IMR-90 (cell line): Measurements from ENCODE around the gene ADAMTS16. TPM values are rescaled to one million over a fixed set of nuclear protein-coding genes. Genes with fewer than 3 reads are reported as not detected.

ENCODE experiments used
- ATAC-seq: fragments of 200-7000 bp; cut with Tn5 transposase; 2 replicates; pipeline ENCODE4 v1.9.1; 2020; ENCODE audit warnings: low read depth, mild to moderate bottlenecking, moderate library complexity
- BruUV-seq: library from RNA; stranded (reverse); fragments of 400-500 nt; replicated peaks from 2 replicates; lab custom pipeline; 2021; lab: Mats Ljungman, UMichigan
- CTCF ChIA-PET: fragments of 300-600 bp; formaldehyde crosslinking; extraction: SDS; loops from one replicate; lab custom pipeline; 2021; ENCODE audit warnings: antibody characterized with exemption; lab: Yijun Ruan, JAX
- POLR2A ChIA-PET: fragments of 300-600 bp; sonication (Branson Sonifier 250); formaldehyde crosslinking; loops from one replicate; lab custom pipeline; 2022; ENCODE audit warnings: antibody characterized with exemption; ENCODE audit not compliant: unreplicated experiment; lab: Charles Lee
- DNase-seq: peaks from one replicate; pipeline ENCODE4 v3.0.0; 2013
- H2AFZ ChIP-seq: replicated peaks from 2 replicates; pipeline ENCODE3; 2013; ENCODE audit warnings: low read length, mild to moderate bottlenecking; ENCODE audit not compliant: poor library complexity
- H2AK5ac ChIP-seq: 2 replicates; pipeline ENCODE4 v1.6.1; 2013; ENCODE audit warnings: low read depth, low read length, inconsistent platforms
- H2AK9ac ChIP-seq: replicated peaks from 2 replicates; pipeline ENCODE3; 2013; ENCODE audit warnings: mild to moderate bottlenecking, low read depth, low read length, moderate library complexity; ENCODE audit not compliant: poor library complexity
- H2BK120ac ChIP-seq: 2 replicates; pipeline ENCODE4 v1.6.1; 2013; ENCODE audit warnings: low read depth, low read length, inconsistent platforms
- H2BK15ac ChIP-seq: 3 replicates; pipeline ENCODE4 v1.6.1; 2013; ENCODE audit warnings: low read depth, low read length, inconsistent platforms
- H2BK20ac ChIP-seq: 2 replicates; pipeline ENCODE4 v1.6.1; 2013; ENCODE audit warnings: low read depth, mild to moderate bottlenecking, inconsistent platforms, low read length, moderate library complexity
- H2BK5ac ChIP-seq: 2 replicates; pipeline ENCODE4 v1.6.1; 2013; ENCODE audit warnings: mild to moderate bottlenecking, low read depth, low read length, inconsistent platforms; ENCODE audit not compliant: poor library complexity, severe bottlenecking
- H3K14ac ChIP-seq: replicated peaks from 2 replicates; pipeline ENCODE4 v1.6.1; 2013; ENCODE audit warnings: low read depth, low read length, inconsistent platforms
- H3K18ac ChIP-seq: 2 replicates; pipeline ENCODE4 v1.6.1; 2013; ENCODE audit warnings: low read depth, low read length, control low read depth
- H3K23ac ChIP-seq: 2 replicates; pipeline ENCODE4 v1.6.1; 2013; ENCODE audit warnings: low read depth, low read length, inconsistent platforms
- H3K27ac ChIP-seq: 2 replicates; pipeline ENCODE4 v1.5.1; 2013; ENCODE audit warnings: mild to moderate bottlenecking, control low read depth, low read length; ENCODE audit not compliant: insufficient read depth
- H3K27me3 ChIP-seq: 2 replicates; pipeline ENCODE4 v1.6.1; 2013; ENCODE audit warnings: low read length; ENCODE audit not compliant: control insufficient read depth, insufficient read depth
- H3K36me3 ChIP-seq: 2 replicates; pipeline ENCODE4 v1.6.1; 2013; ENCODE audit warnings: low read length, mixed read lengths; ENCODE audit not compliant: control insufficient read depth, insufficient read depth
- H3K4ac ChIP-seq: 2 replicates; pipeline ENCODE4 v1.6.1; 2013; ENCODE audit warnings: low read depth, low read length, inconsistent platforms
- H3K4me1 ChIP-seq: 2 replicates; pipeline ENCODE4 v1.6.1; 2013; ENCODE audit warnings: low read length, mixed read lengths; ENCODE audit not compliant: control insufficient read depth, insufficient read depth
- H3K4me2 ChIP-seq: 2 replicates; pipeline ENCODE4 v1.6.1; 2013; ENCODE audit warnings: low read depth, mild to moderate bottlenecking, control low read depth, low read length, moderate library complexity
- H3K4me3 ChIP-seq: 2 replicates; pipeline ENCODE4 v1.5.1; 2013; ENCODE audit warnings: low read depth, mild to moderate bottlenecking, control low read depth, low read length, moderate library complexity; ENCODE audit not compliant: insufficient read depth
- H3K56ac ChIP-seq: 2 replicates; pipeline ENCODE4 v1.6.1; 2013; ENCODE audit warnings: low read length, inconsistent platforms; ENCODE audit not compliant: insufficient read depth; ENCODE audit errors: extremely low read depth
- H3K79me1 ChIP-seq, 2 experiments: 2 replicates each; pipeline ENCODE4 v1.6.1; 2013; ENCODE audit warnings: low read length in 2 of 2, inconsistent platforms in 1 of 2, low read depth in 1 of 2
- H3K9ac ChIP-seq: 2 replicates; pipeline ENCODE4 v1.6.1; 2013; ENCODE audit warnings: low read depth, low read length, control low read depth
- H3K9me1 ChIP-seq: 2 replicates; pipeline ENCODE4 v1.6.1; 2013; ENCODE audit warnings: low read length, inconsistent platforms; ENCODE audit not compliant: insufficient read depth
- H3K9me3 ChIP-seq: 2 replicates; pipeline ENCODE4 v1.6.1; 2013; ENCODE audit warnings: low read length; ENCODE audit not compliant: control insufficient read depth, insufficient read depth
- H4K20me1 ChIP-seq: 2 replicates; pipeline ENCODE4 v1.6.1; 2013; ENCODE audit warnings: low read length, inconsistent platforms; ENCODE audit not compliant: insufficient read depth
- H4K5ac ChIP-seq: 2 replicates; pipeline ENCODE4 v1.6.1; 2013; ENCODE audit warnings: mild to moderate bottlenecking, low read depth, low read length, control low read depth
- H4K8ac ChIP-seq, 2 experiments: 2 replicates each; pipeline ENCODE4 v1.6.1; 2013; ENCODE audit warnings: low read depth in 2 of 2, low read length in 2 of 2, control low read depth in 1 of 2, inconsistent platforms in 1 of 2
- H4K91ac ChIP-seq: 2 replicates; pipeline ENCODE4 v1.6.1; 2013; ENCODE audit warnings: low read depth, low read length, inconsistent platforms; ENCODE audit not compliant: insufficient read depth
- BHLHE40 ChIP-seq: fragments of 150-350 bp; IDR thresholded peaks from 2 replicates; pipeline ENCODE4 v1.6.1; 2016; ENCODE audit warnings: mild to moderate bottlenecking, low read depth, low read length
- CEBPB ChIP-seq: IDR thresholded peaks from 2 replicates; pipeline ENCODE4 v1.6.1; 2012; ENCODE audit warnings: low read depth, low read length, improper control_type of control experiment
- FOS ChIP-seq: fragments of 150-350 bp; IDR thresholded peaks from 2 replicates; pipeline ENCODE4 v1.6.1; 2016; ENCODE audit warnings: low read depth, low read length
- MAFK ChIP-seq: IDR thresholded peaks from 2 replicates; pipeline ENCODE4 v1.6.1; 2012; ENCODE audit warnings: low read depth, low read length, improper control_type of control experiment
- MAZ ChIP-seq: IDR thresholded peaks from 2 replicates; pipeline ENCODE4 v1.6.1; 2012; ENCODE audit warnings: low read depth, mild to moderate bottlenecking, low read length, improper control_type of control experiment, moderate library complexity, borderline replicate concordance
- NFE2L2 ChIP-seq: fragments of 150-350 bp; IDR thresholded peaks from 2 replicates; pipeline ENCODE4 v1.6.1; 2016; ENCODE audit warnings: low read depth, mild to moderate bottlenecking, low read length
- POLR2A ChIP-seq: IDR thresholded peaks from 2 replicates; pipeline ENCODE4 v1.6.1; 2012; ENCODE audit warnings: mild to moderate bottlenecking, low read depth, low read length
- RAD21 ChIP-seq: IDR thresholded peaks from 2 replicates; pipeline ENCODE4 v1.6.1; 2012; ENCODE audit warnings: low read length, improper control_type of control experiment
- RCOR1 ChIP-seq: IDR thresholded peaks from 2 replicates; pipeline ENCODE4 v1.6.1; 2012; ENCODE audit warnings: mild to moderate bottlenecking, low read length, improper control_type of control experiment; ENCODE audit not compliant: insufficient replicate concordance
- RFX5 ChIP-seq: IDR thresholded peaks from 2 replicates; pipeline ENCODE4 v1.8.0; 2012; ENCODE audit warnings: low read depth, mild to moderate bottlenecking, low read length, moderate library complexity
- WGBS, 2 experiments: methylation state at CpG; one replicate each; pipeline versions ENCODE4 v1.1.5 to v1.1.7; 2013; ENCODE audit warnings: missing lambda C conversion rate in 2 of 2; ENCODE audit not compliant: insufficient read length in 1 of 2; ENCODE audit errors: extremely low coverage in 2 of 2; 5-methylcytosine and 5-hydroxymethylcytosine counted together
- dilution Hi-C: fragments of 300-500 bp; cut with HindIII; formaldehyde crosslinking; loops from one replicate; pipeline ENCODE4 v1.14.3; 2018; ENCODE audit warnings: low sequenced_read_pairs; ENCODE audit not compliant: unreplicated experiment
- in situ Hi-C: fragments of 300-500 bp; cut with MboI; formaldehyde crosslinking; loops from 3 replicates; pipeline ENCODE4 v1.14.3; 2019; ENCODE audit warnings: low sequenced_read_pairs, inconsistent platforms, mixed read lengths
- intact Hi-C: fragments of 100-400 bp; cut with micrococcal nuclease; formaldehyde crosslinking; loops from 2 replicates; pipeline ENCODE4 v1.10.0; 2022
- polyA plus RNA-seq, 3 experiments: library from polyadenylated mRNA; depleted of rRNA; stranded (reverse); fragments of >200 nt; gene quantifications; 2 replicates each; pipeline ENCODE4 v1.2.3, GENCODE V29; 2012; ENCODE audit warnings: low replicate concordance in 1 of 3
- total RNA-seq: library from RNA; depleted of rRNA; stranded (reverse); fragments of >200 nt; gene quantifications from 2 replicates; pipeline ENCODE4 v1.2.3, GENCODE V29; 2012
- TF ChIP-seq, protein P1 (sequence below): fragments of 150-350 bp; IDR thresholded peaks from 2 replicates; pipeline ENCODE4 v1.6.1; 2017; ENCODE audit warnings: mild to moderate bottlenecking, antibody characterized with exemption, low read length, low read depth
- TF ChIP-seq, protein P2 (sequence below): conservative IDR thresholded peaks from 2 replicates; pipeline ENCODE4 v1.5.1; 2012; ENCODE audit warnings: mild to moderate bottlenecking, low read depth, low read length, improper control_type of control experiment

The ADAMTS16 gene
- total and polyA plus RNA-seq, 2 of the 4 experiments (the other 2 are of a cell fraction) = 0.09 to 0.18 TPM

DNA sequence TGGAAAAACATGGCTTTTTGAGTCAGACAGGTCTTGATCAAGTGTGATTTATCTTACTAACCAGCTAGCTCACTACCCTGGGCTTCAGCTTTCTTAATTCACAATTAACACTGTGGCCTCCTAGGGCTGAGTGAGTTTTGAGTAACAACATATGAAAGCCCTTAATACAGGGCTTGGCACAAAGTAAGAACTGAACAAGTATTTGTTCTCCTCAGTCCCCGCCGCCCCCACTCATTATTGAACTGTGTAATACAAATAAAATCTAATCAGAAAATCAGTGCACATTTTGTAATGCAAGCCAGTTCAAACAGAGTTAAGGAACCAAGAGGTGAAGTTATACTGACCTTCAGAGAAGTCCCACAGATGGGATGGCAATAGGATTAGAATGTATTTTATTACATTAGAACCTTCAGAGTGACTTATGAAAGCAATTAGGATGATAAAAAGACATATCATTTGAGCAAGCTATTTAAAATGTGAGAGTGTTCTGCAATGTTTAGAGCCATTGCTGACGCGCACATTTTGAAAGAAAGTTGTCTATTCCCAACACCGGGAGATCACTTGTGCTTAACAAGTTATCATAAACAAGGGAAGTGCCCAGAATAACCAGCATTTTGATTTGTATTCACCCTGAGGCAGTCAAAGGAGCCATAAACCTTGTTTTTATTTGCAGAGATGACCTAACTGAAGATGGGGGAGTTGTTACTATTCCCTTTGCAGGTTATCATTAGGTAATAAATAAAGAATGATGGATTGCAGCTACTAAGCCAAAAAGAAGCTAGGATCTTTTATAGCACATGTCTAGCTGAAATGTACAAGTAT, 19.4 kb downstream of the ADAMTS16 start:
- in situ Hi-C loops (no loop called here), intact Hi-C loops (no loop called here), dilution Hi-C loops (no loop called here)
- no peak overlapping the region for H3K18ac ChIP-seq
- H2AK5ac ChIP-seq = no peak overlapping the region
- no peak for ATAC-seq
- TF ChIP-seq CEBPB (no peak), MAZ (no peak), NFE2L2 (no peak), RCOR1 (no peak), MAFK (no peak), POLR2A (no peak), FOS (no peak), RFX5 (no peak), BHLHE40 (no peak), RAD21 (no peak)
- TF ChIP-seq, protein P1, sequence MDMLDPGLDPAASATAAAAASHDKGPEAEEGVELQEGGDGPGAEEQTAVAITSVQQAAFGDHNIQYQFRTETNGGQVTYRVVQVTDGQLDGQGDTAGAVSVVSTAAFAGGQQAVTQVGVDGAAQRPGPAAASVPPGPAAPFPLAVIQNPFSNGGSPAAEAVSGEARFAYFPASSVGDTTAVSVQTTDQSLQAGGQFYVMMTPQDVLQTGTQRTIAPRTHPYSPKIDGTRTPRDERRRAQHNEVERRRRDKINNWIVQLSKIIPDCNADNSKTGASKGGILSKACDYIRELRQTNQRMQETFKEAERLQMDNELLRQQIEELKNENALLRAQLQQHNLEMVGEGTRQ = no peak
- TF ChIP-seq, protein P2, sequence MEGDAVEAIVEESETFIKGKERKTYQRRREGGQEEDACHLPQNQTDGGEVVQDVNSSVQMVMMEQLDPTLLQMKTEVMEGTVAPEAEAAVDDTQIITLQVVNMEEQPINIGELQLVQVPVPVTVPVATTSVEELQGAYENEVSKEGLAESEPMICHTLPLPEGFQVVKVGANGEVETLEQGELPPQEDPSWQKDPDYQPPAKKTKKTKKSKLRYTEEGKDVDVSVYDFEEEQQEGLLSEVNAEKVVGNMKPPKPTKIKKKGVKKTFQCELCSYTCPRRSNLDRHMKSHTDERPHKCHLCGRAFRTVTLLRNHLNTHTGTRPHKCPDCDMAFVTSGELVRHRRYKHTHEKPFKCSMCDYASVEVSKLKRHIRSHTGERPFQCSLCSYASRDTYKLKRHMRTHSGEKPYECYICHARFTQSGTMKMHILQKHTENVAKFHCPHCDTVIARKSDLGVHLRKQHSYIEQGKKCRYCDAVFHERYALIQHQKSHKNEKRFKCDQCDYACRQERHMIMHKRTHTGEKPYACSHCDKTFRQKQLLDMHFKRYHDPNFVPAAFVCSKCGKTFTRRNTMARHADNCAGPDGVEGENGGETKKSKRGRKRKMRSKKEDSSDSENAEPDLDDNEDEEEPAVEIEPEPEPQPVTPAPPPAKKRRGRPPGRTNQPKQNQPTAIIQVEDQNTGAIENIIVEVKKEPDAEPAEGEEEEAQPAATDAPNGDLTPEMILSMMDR = no peak
- H2AK9ac ChIP-seq = no peak overlapping the region
- 40% methylated on average over 1 of the region's 5 CpGs; no CpG with 5 or more reads in 1 of the 2 experiments for WGBS, 2 experiments
- H2BK120ac ChIP-seq = no peak overlapping the region
- H2BK15ac ChIP-seq = no peak overlapping the region
- H3K27ac ChIP-seq = no peak overlapping the region
- H4K8ac ChIP-seq = no peak overlapping the region
- H3K9ac ChIP-seq = no peak overlapping the region
- H3K4me3 ChIP-seq = no peak overlapping the region
- no peaks in the 10 kb centered on the region for H3K36me3 ChIP-seq
- H3K4me2 ChIP-seq = no peak overlapping the region
- no peaks in the 10 kb centered on the region for H3K9me1 ChIP-seq
- no peak overlapping the region for H3K4ac ChIP-seq
- no peak overlapping the region for H4K91ac ChIP-seq
- no peak overlapping the region for H2BK5ac ChIP-seq
- H4K5ac ChIP-seq = no peak overlapping the region
- H3K4me1 ChIP-seq = no peaks in the 10 kb centered on the region
- no peaks in the 10 kb centered on the region for H3K27me3 ChIP-seq
- peaks cover 9% of the 10 kb centered on the region for H3K9me3 ChIP-seq
- no peak overlapping the region for H3K56ac ChIP-seq
- no peaks in the 10 kb centered on the region for H3K79me1 ChIP-seq
- H2AFZ ChIP-seq = no peak overlapping the region
- CTCF ChIA-PET = no interaction called here
- H3K14ac ChIP-seq = no peak overlapping the region
- H4K20me1 ChIP-seq = no peaks in the 10 kb centered on the region
- DNase-seq = no peak
- no peak overlapping the region for H2BK20ac ChIP-seq
- POLR2A ChIA-PET = no interaction called here
- no peak overlapping the region for H3K23ac ChIP-seq
- no TSS peak for BruUV-seq
